ENCODE data around the gene SMYD5. TPM values are rescaled to one million over a fixed set of nuclear protein-coding genes. Genes with fewer than 3 reads are reported as not detected.
A peak's percentile ranks its signal among the peaks of the same experiment; 100 is the strongest.
"Not testable (repeated sequence)": the region's sequence is repeated elsewhere in the genome, so short reads cannot be mapped to it uniquely, and the experiment has no call there.

The SMYD5 gene
- 10 to 100 TPM; 12.6 to 16.2 TPM for total RNA-seq

DNA sequence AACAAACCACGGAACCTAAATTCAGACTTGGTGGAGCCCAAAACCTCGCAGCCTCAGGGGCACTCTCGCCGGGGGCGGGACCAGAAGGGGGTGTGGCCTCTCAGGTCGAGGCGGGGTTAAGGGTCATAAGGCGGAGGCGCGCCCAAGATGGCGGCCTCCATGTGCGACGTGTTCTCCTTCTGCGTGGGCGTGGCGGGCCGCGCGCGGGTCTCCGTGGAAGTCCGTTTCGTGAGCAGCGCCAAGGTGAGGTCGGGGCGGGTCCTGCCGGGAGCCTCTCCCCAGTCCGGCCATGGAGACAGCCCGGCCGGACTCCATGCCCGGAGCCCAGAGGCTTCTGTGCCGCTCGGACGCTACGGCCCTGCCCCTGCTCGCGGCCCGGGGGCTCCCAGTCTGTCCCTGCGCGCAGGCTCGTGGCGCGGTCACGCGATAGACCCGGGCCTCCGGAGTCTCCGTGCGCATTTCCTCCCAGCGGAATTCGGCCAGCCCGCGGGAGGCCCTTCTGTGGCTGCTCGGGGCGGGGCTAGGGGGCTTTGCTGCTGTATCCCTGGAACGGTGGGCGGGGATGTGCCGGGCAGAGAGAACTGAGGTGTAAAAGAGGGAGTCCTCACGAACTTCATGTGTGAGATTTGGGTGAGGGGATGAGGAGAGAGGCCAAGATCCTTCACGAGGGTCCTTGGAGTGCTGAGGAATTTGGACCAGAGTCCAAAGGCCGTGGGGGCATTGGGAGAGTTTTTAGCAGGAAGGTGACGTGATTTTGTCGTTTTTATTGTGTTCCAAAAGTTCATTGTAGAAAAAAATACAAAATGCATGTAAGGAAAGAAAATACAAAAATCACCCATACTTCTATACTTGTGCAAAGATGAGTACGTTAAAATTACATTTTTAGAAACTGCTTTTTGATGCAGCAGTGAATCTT, at the start of gene SMYD5:
TSS of gene SMYD5 (plus strand) at position 126 of the 916 bp plus-strand sequence. CDS start at position 148, 22 bp downstream.
- ATAC-seq (ENCODE audit: insufficient number of reproducible peaks, low FRiP score, low read depth) (peak; percentile 46), DNase-seq (ENCODE audit: low spot score) (peak; percentile 66)
- Histone ChIP-seq H3K9me3 (no peaks in the 10 kb centered on the region), H3K27ac (peak within 1 kb of the TSS; percentile 72 to 81), H3K4me1 (ENCODE audit: control insufficient read depth in 1 of 2, low read depth in 2 of 2) (peaks cover 15 to 36% of the 10 kb centered on the region in 2 donors), H3K27me3 (replicated peaks; ENCODE audit: insufficient read depth) (no peaks in the 10 kb centered on the region), H3K4me3 (peak within 1 kb of the TSS; percentile 81), H3K36me3 (no peaks in the 10 kb centered on the region)
- TF ChIP-seq, protein P1, sequence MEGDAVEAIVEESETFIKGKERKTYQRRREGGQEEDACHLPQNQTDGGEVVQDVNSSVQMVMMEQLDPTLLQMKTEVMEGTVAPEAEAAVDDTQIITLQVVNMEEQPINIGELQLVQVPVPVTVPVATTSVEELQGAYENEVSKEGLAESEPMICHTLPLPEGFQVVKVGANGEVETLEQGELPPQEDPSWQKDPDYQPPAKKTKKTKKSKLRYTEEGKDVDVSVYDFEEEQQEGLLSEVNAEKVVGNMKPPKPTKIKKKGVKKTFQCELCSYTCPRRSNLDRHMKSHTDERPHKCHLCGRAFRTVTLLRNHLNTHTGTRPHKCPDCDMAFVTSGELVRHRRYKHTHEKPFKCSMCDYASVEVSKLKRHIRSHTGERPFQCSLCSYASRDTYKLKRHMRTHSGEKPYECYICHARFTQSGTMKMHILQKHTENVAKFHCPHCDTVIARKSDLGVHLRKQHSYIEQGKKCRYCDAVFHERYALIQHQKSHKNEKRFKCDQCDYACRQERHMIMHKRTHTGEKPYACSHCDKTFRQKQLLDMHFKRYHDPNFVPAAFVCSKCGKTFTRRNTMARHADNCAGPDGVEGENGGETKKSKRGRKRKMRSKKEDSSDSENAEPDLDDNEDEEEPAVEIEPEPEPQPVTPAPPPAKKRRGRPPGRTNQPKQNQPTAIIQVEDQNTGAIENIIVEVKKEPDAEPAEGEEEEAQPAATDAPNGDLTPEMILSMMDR (IDR thresholded peaks at IDR 0.05) = peak; percentile 9

DNA sequence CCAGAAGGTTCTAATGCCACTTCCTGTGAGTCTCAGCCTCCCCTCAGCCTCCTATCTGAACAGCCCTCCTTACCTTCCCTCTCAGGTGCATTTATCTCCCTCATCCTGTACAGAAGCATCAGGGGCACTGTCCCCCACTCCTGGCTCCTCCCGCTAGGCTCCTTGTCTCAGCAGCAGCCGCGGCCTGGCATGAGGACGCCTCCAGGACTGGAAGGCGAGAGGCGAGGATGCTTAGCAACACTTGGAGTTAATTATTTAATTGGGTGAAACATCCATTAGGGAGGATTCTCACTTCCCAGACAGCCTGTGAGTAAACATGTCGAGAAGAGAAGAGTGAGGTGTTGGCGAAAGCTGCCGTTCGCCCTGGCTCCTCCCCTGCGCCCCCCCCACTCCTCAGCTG, 48.1 kb upstream of the SMYD5 start:
- not testable (repeated sequence) for H3K9me3 ChIP-seq; ATAC-seq (ENCODE audit: insufficient number of reproducible peaks, low FRiP score, low read depth); H3K27ac ChIP-seq; H3K27me3 ChIP-seq (replicated peaks; ENCODE audit: insufficient read depth); H3K36me3 ChIP-seq; H3K4me3 ChIP-seq; DNase-seq (ENCODE audit: low spot score); H3K4me1 ChIP-seq (ENCODE audit: control insufficient read depth in 1 of 2, low read depth in 2 of 2)

DNA sequence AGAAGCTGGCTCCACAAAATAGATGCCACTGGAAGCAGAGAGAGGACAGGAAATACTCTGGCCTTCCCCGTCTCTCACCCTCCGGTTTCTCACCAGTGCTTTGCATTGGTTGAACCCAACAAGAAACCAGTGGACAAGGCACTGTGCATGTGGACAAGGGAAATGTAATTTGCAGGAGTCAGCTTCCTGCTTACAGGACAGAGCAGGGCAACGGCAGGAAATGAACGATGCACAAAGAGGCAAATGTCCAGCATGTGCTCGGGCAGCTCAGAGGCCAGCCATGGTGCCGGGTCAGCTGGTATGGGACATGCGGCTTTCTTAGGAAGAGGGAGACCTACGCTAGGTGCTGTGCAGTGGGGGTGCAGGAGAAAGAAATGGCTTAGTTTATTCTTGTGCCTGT, 47.2 kb upstream of the SMYD5 start:
- H3K9me3 ChIP-seq; H3K4me1 ChIP-seq (ENCODE audit: control insufficient read depth in 1 of 2, low read depth in 2 of 2); DNase-seq (ENCODE audit: low spot score); ATAC-seq (ENCODE audit: insufficient number of reproducible peaks, low FRiP score, low read depth); H3K27me3 ChIP-seq (replicated peaks; ENCODE audit: insufficient read depth); H3K27ac ChIP-seq; H3K36me3 ChIP-seq; H3K4me3 ChIP-seq: not testable (repeated sequence)

DNA sequence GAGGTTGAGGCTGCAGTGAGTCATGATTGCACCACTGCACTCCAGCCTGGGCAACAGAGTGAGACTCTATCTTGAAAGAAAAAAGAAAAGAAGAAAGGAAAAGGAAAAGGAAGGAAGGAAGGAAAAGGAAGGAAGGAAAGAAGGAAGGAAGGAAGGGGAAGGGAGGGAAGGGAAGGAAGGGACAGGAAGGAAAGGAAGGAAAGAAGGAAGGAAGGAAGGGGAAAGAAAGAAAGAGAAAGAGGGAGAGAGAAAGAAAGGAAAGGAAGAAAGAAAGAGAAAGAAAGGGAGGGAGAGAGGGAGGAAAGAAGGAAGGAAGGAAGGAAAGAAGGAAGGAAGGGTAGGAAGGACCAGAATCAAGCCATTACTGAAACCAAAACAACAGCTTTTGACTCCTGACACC, 45.7 kb upstream of the SMYD5 start:
- not testable (repeated sequence) for H3K27me3 ChIP-seq (replicated peaks; ENCODE audit: insufficient read depth); H3K36me3 ChIP-seq; H3K9me3 ChIP-seq; H3K4me1 ChIP-seq (ENCODE audit: control insufficient read depth in 1 of 2, low read depth in 2 of 2); ATAC-seq (ENCODE audit: insufficient number of reproducible peaks, low FRiP score, low read depth); H3K4me3 ChIP-seq; DNase-seq (ENCODE audit: low spot score); H3K27ac ChIP-seq

DNA sequence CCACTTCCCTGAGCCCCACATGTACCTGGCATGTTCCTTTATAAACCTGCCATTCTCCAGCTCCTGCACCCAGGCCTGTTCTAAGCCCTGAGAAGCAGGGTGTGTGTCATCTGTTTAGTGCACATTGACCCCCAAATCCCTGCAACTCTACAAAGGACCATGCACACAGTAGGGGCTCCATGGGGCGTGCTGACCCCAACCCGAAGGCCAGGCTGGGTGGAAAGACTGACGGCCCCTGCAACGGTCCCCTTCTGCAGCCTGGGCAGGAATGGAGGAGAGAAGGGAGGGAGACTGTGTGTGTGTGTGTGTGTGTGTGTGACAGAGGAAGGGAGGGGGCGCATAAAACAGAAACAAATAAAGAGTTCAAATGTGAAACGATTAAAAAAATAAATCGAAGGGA, 43.7 kb upstream of the SMYD5 start:
- H3K4me3 ChIP-seq; H3K9me3 ChIP-seq; H3K27me3 ChIP-seq (replicated peaks; ENCODE audit: insufficient read depth); H3K36me3 ChIP-seq; DNase-seq (ENCODE audit: low spot score); H3K4me1 ChIP-seq (ENCODE audit: control insufficient read depth in 1 of 2, low read depth in 2 of 2); H3K27ac ChIP-seq; ATAC-seq (ENCODE audit: insufficient number of reproducible peaks, low FRiP score, low read depth): not testable (repeated sequence)

DNA sequence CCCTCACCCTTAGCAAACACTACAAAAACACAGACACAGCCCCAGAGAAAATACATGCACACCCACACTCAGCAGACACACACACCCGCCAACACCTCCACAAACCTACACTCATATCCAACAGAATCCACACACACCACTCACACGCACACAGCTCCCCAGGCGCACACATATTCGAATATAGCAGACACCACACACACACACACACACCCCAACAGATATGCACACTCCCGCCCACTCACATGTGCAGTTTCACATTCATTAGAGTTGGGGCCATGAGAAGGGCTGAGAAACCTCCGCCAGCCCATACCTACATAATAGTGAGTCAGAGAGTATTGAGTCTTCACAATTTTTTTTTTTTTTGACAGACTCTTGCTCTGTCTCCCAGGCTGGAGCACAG, 41.1 kb upstream of the SMYD5 start:
- TF ChIP-seq, protein P1 (IDR thresholded peaks at IDR 0.05) = no peak
- Histone ChIP-seq H3K4me1 (ENCODE audit: control insufficient read depth in 1 of 2, low read depth in 2 of 2) (peaks cover 0 to 19% of the 10 kb centered on the region in 2 donors), H3K36me3 (no peaks in the 10 kb centered on the region), H3K27me3 (replicated peaks; ENCODE audit: insufficient read depth) (no peaks in the 10 kb centered on the region), H3K27ac (no peak overlapping the region), H3K9me3 (no peaks in the 10 kb centered on the region), H3K4me3 (no peak overlapping the region)
- DNase-seq (ENCODE audit: low spot score) (no peak), ATAC-seq (ENCODE audit: insufficient number of reproducible peaks, low FRiP score, low read depth) (no peak)

DNA sequence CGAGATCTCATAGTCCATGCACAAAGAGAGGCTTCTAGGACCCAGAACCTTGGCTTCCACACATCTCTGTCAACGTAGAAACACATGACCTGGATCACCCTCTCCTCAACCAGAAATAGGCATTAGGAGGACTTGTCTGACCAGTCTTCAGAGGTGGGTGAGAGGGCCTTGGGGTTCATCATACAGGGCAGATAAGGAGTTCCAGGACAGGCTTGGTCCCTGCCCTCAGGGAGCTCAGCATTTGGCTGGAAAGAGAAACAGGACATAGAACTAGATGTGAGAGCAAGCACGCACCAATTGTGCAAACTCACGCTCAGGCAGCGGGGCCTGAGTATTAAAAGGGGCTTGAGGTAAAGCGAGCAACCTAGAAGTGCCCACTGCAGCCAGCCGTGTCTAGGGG, 40.3 kb upstream of the SMYD5 start:
- Histone ChIP-seq H3K4me3 (no peak overlapping the region), H3K27me3 (replicated peaks; ENCODE audit: insufficient read depth) (no peaks in the 10 kb centered on the region), H3K36me3 (no peaks in the 10 kb centered on the region), H3K9me3 (no peaks in the 10 kb centered on the region), H3K4me1 (ENCODE audit: control insufficient read depth in 1 of 2, low read depth in 2 of 2) (peaks cover 0 to 19% of the 10 kb centered on the region in 2 donors), H3K27ac (no peak overlapping the region)
- no peak for ATAC-seq (ENCODE audit: insufficient number of reproducible peaks, low FRiP score, low read depth)
- TF ChIP-seq, protein P1 (IDR thresholded peaks at IDR 0.05) = no peak
- DNase-seq (ENCODE audit: low spot score) = no peak

All from thoracic aorta (tissue), 2 donors.